Stimulated activated naive CD4-positive, alpha-beta T cell (primary cell): Measurements from ENCODE around the gene KRTAP4-8.
A peak's percentile ranks its signal among the peaks of the same experiment; 100 is the strongest.
"Not testable (repeated sequence)": the region's sequence is repeated elsewhere in the genome, so short reads cannot be mapped to it uniquely, and the experiment has no call there.

Experiments used
- DNase-seq, 6 experiments: peaks; one replicate each; lab custom pipeline; 2025; lab: John Stamatoyannopoulos, UW

The KRTAP4-8 gene

GRCh38 chr17:41098042-41098441, at the start of gene KRTAP4-8:
Gene KRTAP4-8, minus strand, starts transcription at chr17:41098142. Its CDS starts 58 bp downstream, at chr17:41098084.
- no peak for DNase-seq

- DNase-seq = no peak
These were observed 47.3 kb upstream of the KRTAP4-8 start for GRCh38 chr17:41145261-41145660.

GRCh38 chr17:41144846-41145245, 46.9 kb upstream of the KRTAP4-8 start:
- DNase-seq = no peak

GRCh38 chr17:41141361-41141760, 43.4 kb upstream of the KRTAP4-8 start:
- no peak for DNase-seq

- no peak for DNase-seq
These were observed 42.6 kb upstream of the KRTAP4-8 start, which contains the start of gene KRTAP4-6 for GRCh38 chr17:41140360-41141131. Gene KRTAP4-6, minus strand, starts transcription at chr17:41140544. Its CDS starts 57 bp downstream, at chr17:41140487.

GRCh38 chr17:41139865-41140264, 41.9 kb upstream of the KRTAP4-8 start:
- not testable (repeated sequence) for DNase-seq

- DNase-seq = peak in 3 of 6 experiments; percentile 34 to 44 (median 43)
These were observed 36.2 kb upstream of the KRTAP4-8 start for GRCh38 chr17:41133880-41134735.

- no peak for DNase-seq
These were observed 34.0 kb upstream of the KRTAP4-8 start for GRCh38 chr17:41131979-41132378.

GRCh38 chr17:41127371-41127770, 29.4 kb upstream of the KRTAP4-8 start:
- DNase-seq = no peak

GRCh38 chr17:41126412-41126811, 28.5 kb upstream of the KRTAP4-8 start:
- DNase-seq = no peak

- no peak for DNase-seq
These were observed 27.1 kb upstream of the KRTAP4-8 start for GRCh38 chr17:41125064-41125463.

GRCh38 chr17:41123991-41124371, 26.0 kb upstream of the KRTAP4-8 start, which contains the start of gene KRTAP4-12:
Gene KRTAP4-12, minus strand, starts transcription at chr17:41124182. Its CDS starts 60 bp downstream, at chr17:41124122.
- not testable (repeated sequence) for DNase-seq

GRCh38 chr17:41123292-41123990, 25.5 kb upstream of the KRTAP4-8 start:
- peak in 2 of 6 experiments; percentile 23 for DNase-seq

GRCh38 chr17:41121742-41122141, 23.8 kb upstream of the KRTAP4-8 start:
- no peak for DNase-seq

GRCh38 chr17:41119696-41120690, 22.1 kb upstream of the KRTAP4-8 start:
- peak in 3 of 6 experiments; percentile 43 to 57 (median 52) for DNase-seq

- DNase-seq = no peak
These were observed 20.8 kb upstream of the KRTAP4-8 start for GRCh38 chr17:41118721-41119120.

- not testable (repeated sequence) for DNase-seq
These were observed 20.0 kb upstream of the KRTAP4-8 start, which contains the start of gene KRTAP4-11 for GRCh38 chr17:41117846-41118386. Gene KRTAP4-11, minus strand, starts transcription at chr17:41118373. Its CDS starts 58 bp downstream, at chr17:41118315.

GRCh38 chr17:41116297-41116696, 18.4 kb upstream of the KRTAP4-8 start:
- no peak for DNase-seq

- no peak for DNase-seq
These were observed 13.4 kb upstream of the KRTAP4-8 start for GRCh38 chr17:41111151-41111885.
